GM18508 (cell line): ENCODE data around the gene WWOX.

Source experiments
- ATAC-seq: cut with Tn5 transposase; IDR thresholded peaks from one replicate; pipeline ENCODE4 v1.9.1; 2021; ENCODE audit warnings: moderate number of reproducible peaks; ENCODE audit not compliant: insufficient read depth, unreplicated experiment

Gene WWOX

DNA sequence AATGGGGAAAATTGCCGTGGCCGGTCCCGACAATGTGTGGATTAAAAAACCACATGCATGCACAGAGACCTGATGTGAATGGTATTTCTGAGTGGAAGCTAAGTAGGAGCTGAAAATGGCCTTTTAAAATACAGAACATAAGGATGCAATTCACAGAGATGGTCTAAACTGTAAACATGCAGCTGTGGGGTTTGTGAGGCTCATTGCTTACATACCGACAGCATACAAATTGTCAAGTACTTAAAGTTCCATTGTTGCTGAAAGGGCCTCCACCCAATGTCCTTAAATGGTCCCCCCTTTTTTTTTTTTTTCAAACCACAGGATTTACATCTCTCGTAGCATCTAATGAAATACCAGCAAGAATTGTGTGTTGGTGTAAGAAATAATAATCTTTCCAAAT lies 977.9 kb downstream of the WWOX start:
- no peak for ATAC-seq

DNA sequence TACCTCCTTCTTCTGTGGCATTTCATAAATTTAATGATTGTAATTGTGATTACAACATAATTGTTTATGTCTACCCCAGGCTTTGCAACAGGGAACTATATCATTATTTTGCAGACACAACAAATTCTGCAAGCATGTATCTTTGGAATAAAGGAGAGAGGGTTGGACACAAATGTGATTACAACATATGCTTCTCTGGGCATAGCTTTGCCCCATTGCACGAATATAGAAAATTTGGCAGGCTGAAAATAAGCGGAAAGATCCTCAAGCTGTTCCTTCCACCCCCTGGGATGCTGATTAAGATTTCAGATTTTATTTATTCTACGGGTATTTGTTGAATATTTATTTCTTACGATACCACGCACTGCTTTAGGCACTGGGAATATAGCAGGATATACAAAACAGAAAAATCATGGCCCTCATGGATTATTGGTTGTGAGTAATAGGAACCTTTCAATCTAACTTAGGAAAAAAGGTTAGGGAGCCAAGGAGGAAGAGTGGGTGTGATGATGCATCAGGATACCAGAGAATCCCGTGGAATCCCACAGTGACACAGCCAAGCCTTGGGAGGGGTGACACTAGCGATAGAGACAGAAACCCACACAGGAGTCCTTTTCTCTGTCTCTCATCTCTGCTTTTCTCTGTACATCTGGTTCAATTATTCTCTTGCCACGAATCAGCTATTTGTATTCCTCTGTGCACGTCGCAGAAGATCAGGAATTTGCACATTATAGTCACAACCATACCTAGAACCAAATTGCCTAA lies 980.4 kb downstream of the WWOX start:
- ATAC-seq, result no peak

DNA sequence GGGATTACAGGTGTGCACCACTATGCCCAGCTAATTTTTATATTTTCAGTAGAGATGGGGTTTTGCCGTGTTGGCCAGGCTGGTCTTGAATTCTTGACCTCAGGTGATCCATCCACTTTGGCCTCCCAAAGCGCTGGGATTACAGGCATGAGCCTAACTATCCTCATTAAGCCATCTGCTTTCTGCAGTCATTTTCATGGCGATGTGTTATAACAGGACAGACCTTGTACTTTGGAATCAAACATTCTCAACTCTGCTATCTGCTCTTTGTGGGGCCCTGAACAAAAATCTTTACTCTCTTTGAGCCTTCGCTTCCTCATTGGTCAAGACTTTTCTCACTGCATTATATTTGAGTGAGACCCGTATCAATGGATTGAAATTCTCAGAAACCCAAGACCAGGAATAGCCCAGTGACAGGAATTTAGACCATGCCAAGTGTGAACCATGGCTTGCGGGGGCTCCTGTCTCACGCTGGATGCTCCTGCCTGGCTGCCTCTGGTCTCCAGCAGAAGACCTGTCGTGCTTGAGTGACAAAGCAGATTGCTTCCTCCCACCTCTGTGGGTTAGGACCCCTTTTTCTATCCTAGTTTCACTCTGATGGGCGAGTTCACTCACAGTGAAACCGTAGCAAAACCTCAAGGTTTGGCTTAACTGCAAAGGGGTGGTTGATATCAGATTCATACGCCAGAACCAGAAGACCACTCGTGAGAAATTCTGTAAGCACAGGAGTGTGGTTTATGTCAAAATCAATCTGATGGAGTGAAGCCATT lies 982.0 kb downstream of the WWOX start:
- ATAC-seq, result no peak

DNA sequence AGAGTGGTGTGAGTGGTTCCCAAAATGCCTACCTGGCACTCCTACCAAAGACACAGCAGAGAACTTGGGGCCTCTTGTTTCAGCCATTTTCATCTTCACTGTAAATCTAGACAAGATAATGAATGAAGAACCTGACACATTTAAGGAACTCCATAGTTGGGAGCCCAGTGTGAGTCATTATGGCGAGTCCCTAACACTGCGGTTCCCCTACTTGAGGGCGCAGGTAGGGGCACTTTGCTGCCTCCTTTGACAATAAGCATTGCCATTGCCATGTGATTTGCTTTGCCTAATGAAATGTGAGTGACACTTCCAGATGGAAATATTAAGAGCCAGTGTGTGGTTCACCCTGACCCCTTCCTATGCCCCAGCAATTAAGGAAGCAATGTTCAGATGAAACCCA lies 983.5 kb downstream of the WWOX start:
- ATAC-seq, result no peak

DNA sequence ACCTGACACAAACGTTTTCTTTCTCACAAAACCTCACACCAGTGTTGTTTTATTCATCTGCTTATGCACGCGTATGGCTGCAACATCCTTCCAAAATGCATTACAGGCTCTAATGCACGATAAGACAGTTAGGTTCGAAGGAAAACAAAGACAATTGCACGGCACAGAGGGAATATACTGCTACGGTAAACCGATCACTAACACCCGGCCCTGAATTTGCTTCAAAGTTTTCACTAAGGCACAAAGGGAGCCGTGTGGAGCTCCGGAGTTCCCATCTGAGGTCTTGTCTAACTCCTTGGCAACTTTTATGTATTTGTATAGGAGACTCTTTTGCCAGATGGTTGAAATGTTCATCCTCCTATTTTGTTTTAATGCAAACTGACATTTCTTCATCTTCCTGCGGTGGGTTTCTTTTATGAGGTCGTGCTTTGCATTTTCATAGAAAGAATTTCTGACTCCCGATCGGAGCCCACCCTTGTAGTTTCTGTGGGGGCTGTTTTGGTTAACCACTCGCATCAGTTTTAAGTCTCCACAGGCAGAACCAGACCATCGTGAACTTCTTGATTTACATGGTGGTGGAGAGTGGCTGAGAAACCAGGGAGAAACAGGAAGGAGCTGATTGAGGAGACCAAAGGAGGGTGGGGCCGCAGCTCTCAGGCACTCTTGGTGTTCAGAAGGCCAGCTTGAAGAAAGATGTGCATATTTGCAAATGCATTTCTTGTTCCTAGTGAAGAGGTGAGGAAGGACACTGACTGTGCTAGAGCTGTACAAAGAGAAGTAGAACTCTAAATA lies 984.2 kb downstream of the WWOX start:
- no peak for ATAC-seq

DNA sequence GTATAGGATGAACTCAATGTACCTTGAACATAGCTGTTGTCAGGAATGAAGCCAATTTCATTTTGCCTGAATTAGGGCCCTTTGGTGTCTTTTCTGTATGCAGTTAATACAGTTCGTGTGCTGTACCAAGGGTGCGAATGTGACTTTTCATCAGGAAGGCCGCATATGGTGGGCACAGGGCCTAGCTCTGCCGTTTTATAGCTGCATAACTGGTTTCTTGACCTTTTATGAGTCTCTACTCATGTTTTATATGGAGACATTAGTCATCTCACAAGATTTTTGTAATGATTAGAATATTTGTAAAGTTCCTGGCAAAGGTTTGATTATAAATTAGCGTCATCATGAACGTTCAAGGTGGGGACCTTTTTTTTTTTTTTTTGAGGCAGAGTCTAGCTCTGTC lies 989.5 kb downstream of the WWOX start:
- ATAC-seq, result no peak

DNA sequence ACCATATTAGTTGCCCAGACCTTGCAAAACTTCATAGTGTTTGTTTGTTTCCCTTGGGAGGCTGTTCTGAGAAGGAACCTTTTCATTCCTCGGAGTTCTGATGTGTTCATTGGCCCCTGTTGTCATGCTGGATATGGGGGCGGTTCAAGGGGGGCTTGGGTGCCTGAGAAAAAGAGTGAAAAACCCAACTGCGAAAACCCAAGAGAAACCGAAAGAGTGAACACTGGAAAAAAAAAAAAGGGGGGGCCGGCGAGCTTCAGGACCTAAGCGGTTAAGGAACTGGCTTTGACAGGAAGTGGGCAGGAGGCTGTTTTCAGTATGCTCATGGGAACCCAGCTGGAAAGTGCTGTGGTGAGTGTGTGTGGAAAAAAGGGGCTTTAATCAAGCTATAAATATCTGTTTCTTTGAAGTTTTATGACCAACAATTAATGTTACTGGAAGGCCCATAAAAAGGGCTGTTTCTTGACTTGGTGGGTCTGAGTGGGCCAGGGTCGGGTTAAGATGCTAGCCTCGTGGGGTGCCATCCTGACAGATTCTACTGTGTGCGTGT lies 990.4 kb downstream of the WWOX start:
- ATAC-seq, result no peak

DNA sequence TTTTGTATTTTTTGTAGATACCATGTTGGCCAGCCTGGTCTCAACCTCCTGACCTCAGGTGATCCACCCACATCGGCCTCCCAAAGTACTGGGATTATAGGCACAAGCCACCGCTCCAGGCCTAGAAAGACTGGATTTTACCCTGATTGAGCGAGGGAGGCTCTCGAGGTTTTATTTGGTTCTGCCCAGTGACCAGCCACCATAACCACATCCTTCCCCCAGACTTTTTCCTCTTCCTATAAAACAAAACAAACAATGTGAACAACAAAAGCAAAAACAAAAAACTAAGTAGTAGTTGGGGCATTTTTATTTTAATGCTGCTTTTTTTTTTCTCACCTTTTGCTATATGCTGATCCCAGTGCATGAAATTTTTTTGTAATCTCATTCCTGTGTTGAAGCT lies 991.5 kb downstream of the WWOX start:
- ATAC-seq, result no peak

DNA sequence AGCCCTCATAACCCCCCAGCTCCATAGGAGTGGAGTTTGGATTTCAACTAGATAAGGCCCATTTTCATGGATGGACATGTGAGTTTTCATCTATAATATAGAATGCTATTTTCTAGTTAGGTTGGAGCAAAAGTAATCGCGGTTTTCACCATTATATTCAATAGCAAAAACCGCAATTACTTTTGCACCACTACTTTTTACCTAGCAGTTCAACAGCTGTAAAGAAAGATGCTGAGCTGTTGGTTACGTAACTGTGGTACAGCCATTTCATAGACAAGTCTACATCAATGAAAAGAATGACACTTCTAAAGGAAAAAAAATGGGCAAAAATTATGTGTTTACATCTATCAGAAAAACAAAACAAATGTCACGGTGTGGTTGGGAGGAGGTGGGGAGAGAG lies 993.4 kb downstream of the WWOX start:
- ATAC-seq, result no peak

DNA sequence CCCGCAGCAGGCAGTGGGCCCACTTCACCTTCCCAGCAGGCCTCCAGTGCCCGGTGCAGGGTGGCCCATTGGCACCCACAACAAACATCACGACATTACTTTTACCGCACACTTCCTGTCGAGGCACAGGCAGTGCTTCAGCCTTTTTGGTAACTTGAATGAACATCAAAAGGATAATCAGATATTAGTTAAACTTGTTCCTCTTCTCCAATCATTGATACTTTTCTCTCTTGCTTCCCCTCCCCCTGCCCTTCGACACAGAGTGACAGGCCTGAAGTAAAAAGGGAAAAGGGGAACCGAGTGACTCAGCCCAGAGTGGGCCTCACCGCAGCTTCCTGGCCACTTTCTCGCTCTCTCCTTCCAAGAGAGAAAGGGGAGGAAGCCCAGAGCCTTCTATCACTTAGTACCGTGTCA lies 994.1 kb downstream of the WWOX start:
- no peak for ATAC-seq

DNA sequence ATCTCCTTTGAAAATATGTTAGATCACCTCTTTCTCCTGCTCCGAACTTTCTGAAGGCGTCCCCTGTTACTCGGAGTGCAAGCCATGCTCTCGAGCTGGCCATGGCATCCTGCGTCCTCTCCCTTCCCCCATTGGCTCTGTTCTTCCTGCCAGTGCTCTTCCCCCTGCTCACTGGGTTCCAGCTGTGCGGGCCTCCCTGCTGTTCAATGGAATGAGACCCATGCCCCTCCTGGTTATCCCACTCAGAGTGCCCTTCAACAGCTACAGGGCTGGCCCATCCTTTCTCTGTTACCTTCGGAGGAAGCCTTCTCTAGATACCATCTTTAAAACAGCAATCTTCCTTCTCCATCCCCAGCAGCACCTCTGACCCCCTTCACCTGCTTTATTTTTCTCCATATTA lies 996.8 kb downstream of the WWOX start:
- no peak for ATAC-seq

DNA sequence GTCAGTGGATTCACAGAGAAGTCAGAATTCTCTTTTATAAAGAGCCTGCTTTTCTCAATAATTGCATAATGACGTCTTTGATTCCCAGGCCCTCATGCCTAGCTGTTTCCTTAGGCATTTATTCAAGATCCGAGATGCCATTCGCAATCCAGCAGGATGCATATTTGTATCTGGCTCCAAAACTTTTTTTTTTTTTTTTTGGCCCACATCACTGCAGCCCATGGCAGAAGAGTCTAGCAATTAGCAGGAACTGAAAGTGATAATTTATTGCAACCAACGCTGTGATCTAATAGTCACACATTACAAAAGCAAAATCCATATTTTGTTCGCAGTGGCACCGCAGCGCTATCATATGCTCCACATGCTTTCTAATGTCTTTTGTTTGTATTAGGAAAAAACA lies 997.7 kb downstream of the WWOX start:
- no peak for ATAC-seq

DNA sequence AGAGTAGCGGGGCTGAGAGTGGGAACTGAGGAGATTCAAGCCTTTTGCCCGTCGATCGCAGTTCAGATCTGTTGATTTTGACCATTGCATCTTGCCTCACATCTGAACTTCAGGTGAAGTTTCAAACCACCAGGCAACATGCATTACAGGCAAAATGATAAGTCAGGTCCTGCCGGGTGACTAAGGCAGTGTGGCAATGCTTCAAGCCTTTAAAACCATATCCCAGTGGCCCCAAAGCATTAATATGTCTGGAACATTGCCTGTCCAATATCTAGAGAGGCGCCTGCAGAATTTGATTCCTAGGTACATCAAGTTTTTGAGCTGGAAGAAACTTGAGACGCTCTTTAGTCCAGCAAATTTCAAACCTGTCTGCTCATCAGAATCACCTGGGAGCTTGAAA lies 998.3 kb downstream of the WWOX start:
- no peak for ATAC-seq

DNA sequence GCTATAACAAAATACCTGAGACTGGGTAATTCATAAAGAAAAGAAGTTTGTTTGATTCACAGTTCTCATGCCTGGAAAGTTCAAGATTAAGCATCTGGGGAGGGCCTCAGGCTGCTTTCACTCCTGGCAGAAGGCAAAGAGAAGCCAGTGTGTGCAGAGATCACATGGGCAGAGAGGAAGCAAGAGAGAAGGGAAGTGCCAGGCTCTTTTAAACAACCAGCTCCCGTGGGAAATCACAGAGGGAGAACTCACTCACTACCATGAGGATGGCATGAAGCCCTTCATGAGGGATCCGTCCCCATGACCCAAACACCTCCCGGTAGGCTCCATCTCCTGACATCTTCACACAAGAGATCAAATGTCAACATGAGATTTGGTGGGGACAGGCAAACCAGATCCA lies 999.5 kb downstream of the WWOX start:
- ATAC-seq, result no peak

DNA sequence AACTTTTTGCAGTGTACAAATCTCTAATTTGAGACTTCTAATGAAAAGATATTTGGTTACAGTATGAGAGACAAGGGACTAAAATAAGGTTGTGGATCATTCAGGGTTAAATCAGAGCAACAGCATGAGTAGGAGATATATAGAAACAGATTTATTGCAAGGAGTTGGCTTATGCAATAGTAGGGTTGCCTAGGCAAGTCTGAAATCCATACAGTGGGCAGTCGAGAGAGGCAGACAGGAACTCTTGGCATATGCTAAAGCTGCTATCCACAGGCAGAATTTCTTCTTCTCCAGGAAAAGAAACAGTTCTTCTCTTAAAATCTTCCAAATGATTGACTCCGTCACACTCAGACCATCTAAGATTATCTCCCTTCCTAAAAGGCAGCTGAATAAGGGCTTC lies 1000.3 kb downstream of the WWOX start:
- ATAC-seq, result no peak

DNA sequence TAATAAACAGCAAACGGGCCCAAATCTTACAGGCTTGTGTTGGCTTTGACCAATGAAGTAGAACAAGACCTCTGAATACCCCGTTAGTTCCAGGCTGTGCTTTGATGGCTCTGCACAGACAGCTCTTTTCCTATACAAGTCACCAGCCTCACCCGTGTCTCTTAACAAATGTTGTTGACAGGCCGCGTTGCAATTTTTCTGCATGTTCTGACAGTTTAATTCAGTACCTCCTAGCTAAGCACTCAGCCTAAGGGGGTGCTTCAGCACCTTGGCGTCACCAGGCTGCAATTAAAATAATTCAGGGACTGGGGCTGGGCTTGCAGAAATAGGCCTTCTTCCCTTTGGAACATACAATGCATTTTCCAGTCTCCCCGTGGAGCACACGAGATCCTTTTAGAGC lies 1001.0 kb downstream of the WWOX start:
- no peak for ATAC-seq

DNA sequence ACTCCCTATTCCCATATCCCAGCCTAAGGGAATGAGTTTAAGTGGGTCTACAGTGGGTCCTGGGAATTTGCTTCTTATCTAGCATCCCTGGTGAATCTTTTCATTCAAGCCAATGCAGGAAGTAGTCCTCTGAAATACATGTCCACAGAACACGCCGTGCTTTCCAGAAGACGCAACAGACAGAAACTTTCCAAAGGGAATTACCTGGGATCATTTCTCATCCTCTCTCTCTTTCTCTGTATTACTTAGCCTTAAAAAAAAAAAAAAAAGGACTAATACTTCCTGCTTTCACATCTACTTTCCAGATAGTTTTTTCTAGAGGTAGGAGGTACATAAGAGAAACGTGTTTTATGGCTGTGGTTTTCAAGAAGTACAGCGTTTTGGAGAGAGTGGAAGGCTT lies 1002.0 kb downstream of the WWOX start:
- ATAC-seq, result no peak

DNA sequence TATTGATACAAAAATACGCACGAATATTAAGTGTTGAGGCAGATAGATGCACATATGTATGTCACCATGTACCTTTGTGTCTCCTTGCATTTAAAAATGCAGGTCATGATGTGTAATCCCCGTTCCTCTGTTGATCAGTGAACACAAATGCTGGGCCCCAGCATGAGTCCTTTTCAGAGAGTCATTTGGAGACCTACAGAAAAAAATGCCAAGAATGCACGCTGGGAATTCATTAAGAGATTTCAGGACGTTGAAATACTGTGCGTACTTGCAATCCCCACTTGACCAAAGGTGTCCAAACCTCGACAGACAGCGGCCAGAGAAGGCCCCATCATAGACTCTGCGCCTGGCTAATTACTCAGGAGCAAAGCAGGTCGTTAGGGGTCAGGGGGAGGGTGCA lies 1005.1 kb downstream of the WWOX start:
- no peak for ATAC-seq

DNA sequence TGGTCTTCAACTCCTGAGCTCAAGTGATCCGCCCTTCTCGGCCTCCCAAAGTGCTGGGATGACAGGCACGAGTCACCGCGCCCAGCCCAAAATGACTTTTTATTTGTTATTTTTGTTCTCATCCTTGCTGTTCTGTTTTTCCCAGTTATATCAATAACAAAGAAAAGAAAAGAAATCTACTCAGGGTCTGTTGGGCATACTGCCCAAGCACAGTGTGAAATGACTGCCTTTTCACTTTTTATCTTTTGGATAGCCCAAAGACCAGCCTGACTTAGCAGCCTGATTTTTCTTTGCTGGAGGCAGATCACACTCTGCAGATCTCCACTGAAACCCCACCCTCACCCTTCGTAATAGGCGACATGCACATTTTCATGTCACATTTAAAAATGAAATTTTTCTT lies 1007.8 kb downstream of the WWOX start:
- no peak for ATAC-seq

DNA sequence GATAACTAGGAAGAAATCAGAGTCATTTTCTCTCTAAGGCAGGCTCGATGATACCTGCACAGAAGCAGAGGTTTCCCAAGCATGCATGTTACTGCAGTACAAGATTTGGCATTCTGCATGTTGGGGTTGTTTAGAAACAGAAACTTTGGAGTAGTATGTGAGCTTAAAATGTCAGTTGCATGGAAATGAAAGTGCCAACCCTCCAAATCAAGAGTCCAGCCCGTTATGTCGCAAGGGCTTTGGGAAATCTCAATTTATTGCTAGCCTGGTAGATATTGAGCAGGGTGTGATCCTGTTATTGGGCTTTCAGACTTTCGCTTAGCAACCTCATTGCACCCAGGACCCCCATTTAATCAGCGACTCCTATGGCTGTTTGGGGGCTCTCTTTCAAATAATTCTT lies 1010.3 kb downstream of the WWOX start:
- no peak for ATAC-seq

DNA sequence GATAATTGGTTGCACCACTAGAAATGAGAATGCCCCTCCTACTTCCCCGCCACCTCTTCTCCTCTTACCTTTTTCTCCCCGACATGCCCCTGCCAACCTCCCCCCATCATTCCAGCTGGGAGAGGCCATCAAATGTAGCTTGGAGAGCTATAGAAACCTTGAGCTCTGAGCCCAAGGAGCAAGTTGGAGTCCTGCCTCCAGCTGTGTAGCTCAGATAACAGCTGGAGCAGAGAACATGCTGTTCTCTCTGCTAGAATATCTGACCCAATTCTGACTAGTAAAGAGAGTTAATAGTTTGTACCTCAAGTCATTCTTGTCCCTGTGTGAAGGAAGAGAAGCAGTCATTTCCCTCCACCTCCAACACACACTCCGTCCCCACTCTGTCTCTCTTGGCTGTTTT lies 1010.8 kb downstream of the WWOX start:
- no peak for ATAC-seq
